ENCODE results near the gene MAGEH1.
A peak's percentile ranks its signal among the peaks of the same experiment; 100 is the strongest.
"Not testable (repeated sequence)": the region's sequence is repeated elsewhere in the genome, so short reads cannot be mapped to it uniquely, and the experiment has no call there.

MAGEH1 gene, protein sequence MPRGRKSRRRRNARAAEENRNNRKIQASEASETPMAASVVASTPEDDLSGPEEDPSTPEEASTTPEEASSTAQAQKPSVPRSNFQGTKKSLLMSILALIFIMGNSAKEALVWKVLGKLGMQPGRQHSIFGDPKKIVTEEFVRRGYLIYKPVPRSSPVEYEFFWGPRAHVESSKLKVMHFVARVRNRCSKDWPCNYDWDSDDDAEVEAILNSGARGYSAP

GRCh38 chrX:55451990-55452832, at the start of gene MAGEH1:
TSS of gene MAGEH1 (plus strand) at chrX:55452127. CDS start at chrX:55452375, 248 bp downstream.
- DNase-seq (ENCODE audit: low spot score) = peak; percentile 75

DNA sequence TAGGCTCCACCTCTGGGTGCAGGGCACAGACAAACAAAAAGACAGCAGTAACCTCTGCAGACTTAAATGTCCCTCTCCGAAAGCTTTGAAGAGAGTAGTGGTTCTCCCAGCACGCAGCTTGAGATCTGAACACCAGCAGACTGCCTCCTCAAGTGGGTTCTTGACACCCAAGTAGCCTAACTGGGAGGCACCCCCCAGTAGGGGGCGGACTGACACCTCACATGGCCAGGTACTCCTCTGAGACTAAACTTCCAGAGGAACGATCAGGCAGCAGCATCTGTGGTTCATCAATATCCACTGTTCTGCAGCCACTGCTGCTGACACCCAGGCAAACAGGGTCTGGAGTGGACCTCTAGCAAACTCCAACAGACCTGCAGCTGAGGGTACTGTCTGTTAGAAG, 24.8 kb upstream of the MAGEH1 start:
- peak; percentile 7 for DNase-seq (ENCODE audit: low spot score)

DNA sequence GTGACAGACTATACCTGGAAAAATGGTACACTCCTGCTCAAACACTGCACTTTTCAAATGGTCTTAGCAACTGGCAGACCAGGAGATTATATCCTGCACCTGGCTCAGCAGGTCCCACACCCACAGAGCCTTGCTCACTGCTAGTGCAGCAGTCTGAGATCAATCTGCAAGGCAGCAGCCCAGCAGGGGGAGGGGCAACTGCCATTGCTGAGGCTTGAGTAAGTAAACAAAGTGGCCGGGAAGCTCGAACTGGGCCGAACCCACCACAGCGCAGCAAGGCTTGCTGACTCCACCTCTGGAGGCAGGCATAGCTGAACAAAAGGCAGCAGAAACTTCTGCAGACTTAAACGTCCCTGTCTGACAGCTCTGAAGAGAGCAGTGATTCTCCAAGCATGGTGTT, 8.5 kb upstream of the MAGEH1 start:
- not testable (repeated sequence) for DNase-seq (ENCODE audit: low spot score)

DNA sequence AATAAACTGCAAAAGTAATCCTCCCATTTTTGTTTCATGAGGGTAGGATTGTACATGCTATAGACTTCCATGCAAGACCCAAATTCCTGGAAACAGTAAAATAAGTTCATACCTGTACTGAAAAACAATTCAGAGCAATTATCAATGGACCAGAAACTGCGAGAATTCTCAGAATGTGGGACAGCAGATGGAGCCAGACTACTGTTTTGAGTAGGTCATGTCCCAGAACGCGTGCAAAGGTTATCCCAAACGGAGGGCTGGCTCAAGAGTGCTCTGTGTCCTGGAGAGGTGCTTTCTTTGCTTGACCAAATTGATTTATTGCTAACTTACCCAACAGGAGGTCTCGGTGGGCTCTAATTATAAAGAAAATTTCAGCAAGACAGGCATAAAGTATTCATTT, 1.7 kb upstream of the MAGEH1 start:
- DNase-seq (ENCODE audit: low spot score) = no peak

- DNase-seq (ENCODE audit: low spot score) = no peak
Observed at GRCh38 chrX:55451141-55451540, 786 bp upstream of the MAGEH1 start.

DNA sequence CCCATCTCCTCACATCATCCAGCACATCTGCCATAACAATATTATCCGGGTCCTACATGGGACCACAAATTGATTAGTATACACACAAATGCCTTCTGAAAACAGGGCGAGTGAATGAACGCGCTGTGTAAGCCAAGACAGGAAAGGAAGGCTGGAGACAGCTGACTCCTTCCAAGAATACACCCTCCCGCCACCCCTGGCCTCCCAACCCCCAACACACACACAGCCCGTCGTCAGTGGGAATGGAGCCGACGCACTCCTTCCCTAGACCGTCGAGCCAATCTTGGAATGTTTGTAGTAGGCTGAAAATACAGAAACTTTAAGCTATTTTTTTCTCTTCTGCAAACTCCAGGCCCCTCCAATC, 319 bp upstream of the MAGEH1 start:
- DNase-seq (ENCODE audit: low spot score) = no peak

DNA sequence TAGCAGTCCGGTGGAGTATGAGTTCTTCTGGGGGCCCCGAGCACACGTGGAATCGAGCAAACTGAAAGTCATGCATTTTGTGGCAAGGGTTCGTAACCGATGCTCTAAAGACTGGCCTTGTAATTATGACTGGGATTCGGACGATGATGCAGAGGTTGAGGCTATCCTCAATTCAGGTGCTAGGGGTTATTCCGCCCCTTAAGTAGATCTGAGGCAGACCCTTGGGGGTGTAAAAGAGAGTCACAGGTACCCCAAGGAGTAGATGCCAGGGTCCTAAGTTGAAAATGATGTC, 852 bp downstream of the MAGEH1 start:
- DNase-seq (ENCODE audit: low spot score) = no peak

- DNase-seq (ENCODE audit: low spot score) = not testable (repeated sequence)
Observed at GRCh38 chrX:55455708-55456107, 3.8 kb downstream of the MAGEH1 start.

GRCh38 chrX:55459426-55459825, 7.5 kb downstream of the MAGEH1 start:
- not testable (repeated sequence) for DNase-seq (ENCODE audit: low spot score)

DNA sequence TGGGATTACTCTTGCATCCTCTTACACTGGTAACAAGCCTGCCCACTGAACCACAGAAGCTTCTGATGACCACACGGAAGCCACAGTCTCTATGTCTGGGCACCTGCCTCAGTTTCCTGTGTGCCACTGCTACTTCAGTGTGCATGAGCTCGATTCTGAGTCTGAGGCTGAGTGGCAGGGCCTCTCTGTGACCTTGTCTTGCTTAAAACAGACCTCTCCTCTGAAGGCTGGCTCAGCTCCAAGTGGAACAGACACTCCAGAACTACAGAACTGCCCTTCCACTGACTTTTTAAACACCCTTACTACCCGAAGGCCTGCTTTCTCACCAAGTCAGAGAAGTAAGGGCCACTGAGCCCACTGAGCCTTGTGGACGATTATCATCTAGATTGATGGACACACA, 8.0 kb downstream of the MAGEH1 start:
- not testable (repeated sequence) for DNase-seq (ENCODE audit: low spot score)

GRCh38 chrX:55464050-55464449, 12.1 kb downstream of the MAGEH1 start:
- DNase-seq (ENCODE audit: low spot score) = not testable (repeated sequence)

GRCh38 chrX:55465108-55465507, 13.2 kb downstream of the MAGEH1 start:
- not testable (repeated sequence) for DNase-seq (ENCODE audit: low spot score)

DNA sequence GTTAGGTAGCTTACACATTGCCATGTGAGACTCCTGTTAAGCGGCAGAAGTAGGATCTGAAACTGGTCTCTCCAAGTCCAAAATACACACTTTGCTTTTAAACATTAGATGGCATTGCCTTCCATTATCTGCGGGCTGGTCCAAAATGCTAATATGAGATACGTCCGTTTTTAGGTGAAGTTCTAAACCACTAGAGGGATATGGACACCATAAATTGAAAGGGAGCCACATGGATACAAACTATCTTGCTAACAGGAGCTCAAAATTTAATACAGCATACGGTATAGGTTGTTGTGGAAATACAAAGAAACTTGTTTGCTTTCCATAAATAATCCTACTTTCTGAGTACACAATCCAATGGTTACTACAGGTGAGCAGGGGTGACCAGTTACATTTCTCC, 13.9 kb downstream of the MAGEH1 start:
- not testable (repeated sequence) for DNase-seq (ENCODE audit: low spot score)

DNA sequence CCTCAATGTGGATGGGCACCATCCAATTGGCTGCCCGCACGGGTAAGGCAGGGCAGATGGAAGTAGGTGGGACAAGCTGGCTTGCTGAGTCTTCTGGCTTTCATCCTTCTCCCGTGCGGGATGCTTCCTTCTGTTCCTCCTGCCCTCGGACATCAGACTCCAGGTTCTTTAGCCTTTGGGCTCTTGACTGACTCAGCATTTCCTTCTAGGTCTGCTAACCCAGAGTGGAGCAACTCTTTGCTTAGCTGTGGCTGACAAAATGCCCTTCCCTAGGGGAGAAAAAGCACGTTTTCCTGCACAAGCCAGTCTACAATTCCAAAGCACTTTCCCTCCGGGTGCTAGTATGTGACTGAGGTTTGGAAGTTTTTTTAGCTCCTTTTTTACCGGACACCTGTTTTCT, 28.0 kb downstream of the MAGEH1 start:
- not testable (repeated sequence) for DNase-seq (ENCODE audit: low spot score)

DNA sequence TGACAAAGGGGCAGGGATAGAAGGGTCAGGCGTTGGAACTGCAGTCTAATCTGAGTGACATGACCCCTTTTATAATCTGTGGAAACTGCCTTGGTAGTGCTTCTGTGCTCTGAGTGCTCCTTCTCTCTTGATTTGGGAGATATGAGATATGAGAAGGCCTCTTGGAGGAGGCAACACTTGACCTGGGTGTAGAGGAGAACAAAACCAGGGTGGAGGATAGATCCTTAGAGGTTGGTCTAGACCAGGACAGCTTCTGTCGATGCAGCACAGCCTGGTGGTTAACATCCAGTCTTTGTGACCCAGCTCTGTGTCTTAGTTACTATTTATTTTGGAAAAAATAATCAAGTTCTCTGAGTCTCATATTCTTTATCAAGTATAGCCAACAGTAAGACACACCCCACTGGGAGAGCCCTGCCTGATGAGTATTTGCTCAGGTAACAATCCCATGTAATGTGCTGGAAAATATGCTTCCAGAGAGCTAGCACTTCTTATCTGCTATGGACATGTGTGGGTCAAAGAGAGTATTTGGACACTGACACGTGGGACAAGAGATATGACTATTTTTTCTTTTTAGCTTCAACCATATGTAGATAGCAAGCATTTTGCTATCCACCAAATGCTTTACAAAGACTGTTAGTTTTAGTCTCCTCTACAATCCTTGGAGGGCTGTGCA, 28.6 kb downstream of the MAGEH1 start:
- DNase-seq (ENCODE audit: low spot score) = no peak

- DNase-seq (ENCODE audit: low spot score) = no peak
Observed at GRCh38 chrX:55484948-55485347, 33.0 kb downstream of the MAGEH1 start.

GRCh38 chrX:55486736-55487135, 34.8 kb downstream of the MAGEH1 start:
- no peak for DNase-seq (ENCODE audit: low spot score)

DNA sequence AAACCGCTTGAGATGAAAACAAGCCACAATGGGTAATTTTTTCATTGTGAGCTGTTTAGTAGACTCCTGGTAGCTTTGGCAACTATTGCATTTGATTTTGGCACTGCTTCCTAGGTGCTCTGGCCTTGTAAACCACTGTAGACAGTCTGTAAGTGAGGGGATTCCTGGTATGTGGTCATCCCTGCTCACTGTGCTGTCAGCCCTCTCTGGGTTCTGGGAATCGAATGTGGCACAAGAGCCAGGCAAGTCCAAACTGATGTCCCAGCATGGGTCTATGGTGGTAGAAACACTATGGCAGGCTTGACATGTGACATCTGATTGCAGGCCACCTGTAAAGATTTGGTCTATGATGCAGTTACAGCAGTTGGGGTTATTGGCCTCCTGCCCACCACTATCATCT, 35.2 kb downstream of the MAGEH1 start:
- no peak for DNase-seq (ENCODE audit: low spot score)

- DNase-seq (ENCODE audit: low spot score) = no peak
Observed at GRCh38 chrX:55488006-55488592, 36.2 kb downstream of the MAGEH1 start.

GRCh38 chrX:55488593-55489313, 36.8 kb downstream of the MAGEH1 start:
- peak; percentile 54 for DNase-seq (ENCODE audit: low spot score)

DNA sequence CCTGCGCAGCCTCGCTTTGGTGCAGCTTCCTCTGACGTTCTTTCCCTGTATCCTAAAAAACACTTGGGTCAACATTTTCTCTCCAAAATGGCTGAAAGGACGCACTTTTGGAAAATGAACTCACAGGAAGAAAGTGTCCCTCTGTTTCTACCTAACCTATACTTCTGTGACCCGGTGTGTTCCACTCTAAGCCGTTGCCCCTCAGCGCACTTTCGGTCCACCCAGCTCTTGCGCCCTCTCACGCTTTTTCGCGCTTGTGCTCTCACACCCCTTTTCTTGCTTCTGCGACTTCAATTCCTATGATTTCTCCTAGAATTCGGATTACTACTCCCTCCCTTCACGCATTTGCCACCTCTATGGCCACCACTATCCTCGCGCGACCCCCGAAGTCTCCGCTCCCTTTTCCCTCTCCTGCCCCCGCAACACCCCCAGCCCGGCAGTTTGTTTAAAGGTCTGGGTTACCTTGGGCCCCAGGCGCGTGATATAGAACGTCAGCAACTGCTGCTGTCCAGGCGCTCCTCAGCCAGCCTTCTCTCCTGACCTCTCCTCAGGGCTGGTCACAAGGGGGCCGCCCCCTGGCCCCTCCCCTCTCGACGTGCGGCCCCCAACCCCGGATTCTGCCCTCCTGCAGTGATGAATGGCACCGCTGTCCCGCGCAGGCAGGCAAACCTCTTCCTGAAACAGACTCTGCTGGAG, 37.5 kb downstream of the MAGEH1 start, which contains the start of gene USP51:
TSS of gene USP51 (minus strand) at position 535 of the 696 bp plus-strand sequence. CDS start 909 bp downstream, outside the sequence.
- no peak for DNase-seq (ENCODE audit: low spot score)

All from CD4-positive, alpha-beta T cell treated with Interleukin-15 for 4 hours (primary cell).